Measurements from ENCODE around the gene SRA1. TPM values are rescaled to one million over a fixed set of nuclear protein-coding genes. Genes with fewer than 3 reads are reported as not detected.

The SRA1 gene
- total RNA-seq, 2 donors from 2014 or later = 32.3 to 39.1 TPM

DNA sequence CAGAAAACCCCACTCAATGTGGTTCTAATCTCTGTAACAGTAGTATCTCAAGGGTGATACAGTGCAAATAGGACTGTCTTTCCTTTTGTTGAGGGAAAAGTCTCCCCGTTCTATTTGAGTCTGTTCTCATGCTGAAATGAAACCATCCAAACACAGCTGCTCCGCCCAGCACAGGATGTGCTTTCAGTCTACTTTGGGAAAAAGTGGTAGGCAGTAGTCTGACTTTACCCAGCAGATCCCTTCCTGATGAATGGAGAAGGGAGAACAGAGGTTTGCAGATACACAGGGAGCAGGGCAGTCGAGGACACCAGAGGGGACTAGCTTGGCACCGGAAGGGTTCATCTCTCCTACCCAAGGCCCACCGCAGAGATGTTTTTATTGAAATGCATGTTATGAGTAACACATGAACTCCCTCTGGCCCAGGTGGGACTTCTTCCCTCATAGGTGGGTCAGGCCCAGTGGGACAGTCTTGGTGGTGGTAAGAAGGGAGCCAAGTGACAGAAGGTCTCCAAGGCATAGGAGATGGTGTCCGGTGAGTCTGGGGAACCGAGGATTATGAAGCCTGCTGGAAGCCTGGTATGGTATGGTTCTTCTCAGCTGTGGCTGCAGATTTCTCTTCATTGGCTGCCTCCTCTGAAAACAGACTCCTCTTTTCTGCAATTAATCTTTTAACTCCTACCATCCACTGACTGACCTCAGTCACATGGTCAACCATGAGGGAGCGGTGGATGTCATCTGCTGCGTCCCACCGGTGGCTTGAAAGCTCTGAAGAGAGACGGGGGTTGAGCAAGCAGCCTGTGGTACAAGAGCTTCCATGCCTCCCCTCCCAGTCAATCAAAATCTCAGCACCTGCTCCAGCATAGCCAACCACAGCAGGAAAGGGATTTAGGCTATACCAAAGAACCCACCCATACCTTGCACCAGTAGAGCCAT, 6.9 kb downstream of the SRA1 start:
- peaks cover 23% of the 10 kb centered on the region for H3K4me1 Mint-ChIP-seq
- H3K27me3 Mint-ChIP-seq = no peaks in the 10 kb centered on the region
- H3K27ac Mint-ChIP-seq = peak overlapping the region; percentile 91
- no peaks in the 10 kb centered on the region for H3K9me3 Mint-ChIP-seq
- H3K36me3 Mint-ChIP-seq (ENCODE audit: low read depth) = peaks cover 64% of the 10 kb centered on the region
- H3K4me3 Mint-ChIP-seq = no peak overlapping the region
- ATAC-seq (replicated peaks) = no peak

- Mint-ChIP-seq H3K4me1 (peaks cover 17% of the 10 kb centered on the region), H3K9me3 (no peaks in the 10 kb centered on the region), H3K4me3 (peak overlapping the region; percentile 82), H3K36me3 (ENCODE audit: low read depth) (peaks cover 60% of the 10 kb centered on the region), H3K27me3 (no peaks in the 10 kb centered on the region), H3K27ac (peak overlapping the region; percentile 91)
- ATAC-seq (replicated peaks) = no peak
Measured at GRCh38 chr5:140549237-140550144, 7.8 kb downstream of the SRA1 start.

GRCh38 chr5:140548791-140549190, 8.5 kb downstream of the SRA1 start:
- no peak for ATAC-seq (replicated peaks)
- H3K4me1 Mint-ChIP-seq = peaks cover 10% of the 10 kb centered on the region

DNA sequence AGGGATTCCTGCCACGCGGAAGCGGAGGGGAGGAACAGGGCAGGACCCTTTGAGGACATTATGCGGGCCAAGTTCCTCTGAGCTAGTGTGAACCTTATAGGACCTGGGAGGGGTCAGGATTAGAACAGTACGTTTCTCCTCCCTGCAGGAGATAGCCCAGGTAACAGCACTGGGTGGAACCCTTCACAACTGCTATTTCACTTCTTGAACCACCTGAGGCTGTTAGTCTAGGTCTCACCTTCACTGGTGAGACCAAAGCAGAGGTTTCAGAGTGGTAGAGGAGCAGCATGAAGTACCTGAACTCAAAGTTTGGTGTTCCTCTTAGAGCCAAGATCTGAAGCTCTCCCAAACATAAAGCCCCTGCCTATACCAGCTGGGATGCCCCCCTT, 9.0 kb downstream of the SRA1 start:
- Mint-ChIP-seq H3K36me3 (ENCODE audit: low read depth) (peaks cover 60% of the 10 kb centered on the region), H3K27me3 (no peaks in the 10 kb centered on the region), H3K9me3 (no peaks in the 10 kb centered on the region), H3K27ac (peak overlapping the region; percentile 91), H3K4me3 (peak overlapping the region; percentile 82), H3K4me1 (peaks cover 5% of the 10 kb centered on the region)
- ATAC-seq (replicated peaks) = no peak

More at GRCh38 chr5:140548791-140549190, 8.5 kb downstream of the SRA1 start:
- Mint-ChIP-seq H3K27me3 (no peaks in the 10 kb centered on the region), H3K4me3 (peak overlapping the region; percentile 82), H3K36me3 (ENCODE audit: low read depth) (peaks cover 60% of the 10 kb centered on the region), H3K9me3 (no peaks in the 10 kb centered on the region), H3K27ac (peak overlapping the region; percentile 91)

- ATAC-seq (replicated peaks) = peak; percentile 99
- Mint-ChIP-seq H3K4me1 (no peaks in the 10 kb centered on the region), H3K36me3 (ENCODE audit: low read depth) (peaks cover 58% of the 10 kb centered on the region), H3K27me3 (no peaks in the 10 kb centered on the region), H3K4me3 (peak within 1 kb of the TSS; percentile 82), H3K27ac (peak within 1 kb of the TSS; percentile 91), H3K9me3 (no peaks in the 10 kb centered on the region)
Measured at GRCh38 chr5:140547508-140548299, 9.6 kb downstream of the SRA1 start, which contains the start of gene EIF4EBP3. EIF4EBP3 (plus strand) TSS chr5:140547662; CDS start chr5:140547738, 76 bp downstream.

DNA sequence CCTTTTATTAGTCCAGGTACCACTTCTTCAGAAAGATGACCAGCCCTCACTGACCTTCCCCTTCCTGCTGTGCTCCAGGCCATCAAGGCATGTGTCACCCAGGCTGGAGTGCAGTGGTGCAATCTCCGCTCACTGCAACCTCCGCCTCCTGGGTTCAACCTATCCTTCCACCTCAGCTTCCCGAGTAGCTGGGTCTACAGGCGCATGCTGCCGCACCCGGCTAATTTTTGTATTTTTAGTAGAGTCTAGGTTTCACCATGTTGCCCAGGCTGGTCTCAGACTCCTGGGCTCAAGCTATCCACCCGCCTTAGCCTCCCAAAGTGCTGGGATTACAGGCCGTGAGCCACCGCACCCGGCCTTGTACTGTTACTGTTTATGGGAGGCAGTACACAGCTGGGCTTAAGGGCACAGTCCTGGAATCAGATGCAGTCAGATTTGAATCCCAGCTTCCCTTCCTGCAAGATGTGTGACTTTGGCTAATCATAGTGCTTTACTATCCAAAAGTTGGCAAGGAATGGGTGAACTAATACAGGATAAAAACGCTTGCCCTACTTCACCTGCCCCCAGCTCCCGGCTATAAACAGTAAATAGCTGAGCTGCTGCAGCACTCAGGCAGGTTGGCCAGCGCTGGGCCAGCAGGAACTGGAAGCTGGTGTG, 10.3 kb downstream of the SRA1 start:
- Mint-ChIP-seq H3K4me1 (no peaks in the 10 kb centered on the region), H3K27me3 (no peaks in the 10 kb centered on the region), H3K9me3 (no peaks in the 10 kb centered on the region), H3K36me3 (ENCODE audit: low read depth) (peaks cover 58% of the 10 kb centered on the region), H3K27ac (peak overlapping the region; percentile 91), H3K4me3 (peak overlapping the region; percentile 82)
- no peak for ATAC-seq (replicated peaks)

GRCh38 chr5:140545606-140546005, 11.7 kb downstream of the SRA1 start:
- H3K36me3 Mint-ChIP-seq (ENCODE audit: low read depth) = peaks cover 58% of the 10 kb centered on the region
- no peak for ATAC-seq (replicated peaks)
- H3K4me3 Mint-ChIP-seq = no peak overlapping the region
- no peaks in the 10 kb centered on the region for H3K4me1 Mint-ChIP-seq
- no peak overlapping the region for H3K27ac Mint-ChIP-seq
- H3K27me3 Mint-ChIP-seq = no peaks in the 10 kb centered on the region
- no peaks in the 10 kb centered on the region for H3K9me3 Mint-ChIP-seq

DNA sequence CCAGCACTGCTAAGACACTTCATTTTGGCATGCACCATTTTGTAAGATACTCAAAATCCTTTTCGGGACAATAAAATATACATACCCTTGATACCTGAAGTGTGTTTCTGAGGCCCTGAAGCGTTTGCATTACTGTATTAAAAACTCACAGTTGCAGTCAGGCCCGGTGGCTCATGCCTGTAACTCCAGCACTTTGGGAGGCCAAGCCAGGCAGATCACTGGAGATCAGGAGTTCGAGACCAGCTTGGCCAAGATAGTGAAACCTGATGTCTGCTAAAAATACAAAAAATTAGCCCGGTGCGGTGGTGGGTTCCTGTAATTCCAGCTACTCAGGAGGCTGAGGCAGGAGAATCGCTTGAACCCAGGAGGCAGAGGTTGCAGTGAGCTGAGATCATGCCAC, 12.3 kb downstream of the SRA1 start:
- peaks cover 58% of the 10 kb centered on the region for H3K36me3 Mint-ChIP-seq (ENCODE audit: low read depth)
- ATAC-seq (replicated peaks) = no peak
- H3K27me3 Mint-ChIP-seq = no peaks in the 10 kb centered on the region
- no peaks in the 10 kb centered on the region for H3K9me3 Mint-ChIP-seq
- H3K27ac Mint-ChIP-seq = no peak overlapping the region
- H3K4me3 Mint-ChIP-seq = no peak overlapping the region
- no peaks in the 10 kb centered on the region for H3K4me1 Mint-ChIP-seq

- ATAC-seq (replicated peaks) = no peak
- H3K27me3 Mint-ChIP-seq = no peaks in the 10 kb centered on the region
- no peak overlapping the region for H3K4me3 Mint-ChIP-seq
- no peaks in the 10 kb centered on the region for H3K9me3 Mint-ChIP-seq
- H3K4me1 Mint-ChIP-seq = no peaks in the 10 kb centered on the region
- peaks cover 69% of the 10 kb centered on the region for H3K36me3 Mint-ChIP-seq (ENCODE audit: low read depth)
- H3K27ac Mint-ChIP-seq = no peak overlapping the region
Measured at GRCh38 chr5:140542972-140543371, 14.3 kb downstream of the SRA1 start.

DNA sequence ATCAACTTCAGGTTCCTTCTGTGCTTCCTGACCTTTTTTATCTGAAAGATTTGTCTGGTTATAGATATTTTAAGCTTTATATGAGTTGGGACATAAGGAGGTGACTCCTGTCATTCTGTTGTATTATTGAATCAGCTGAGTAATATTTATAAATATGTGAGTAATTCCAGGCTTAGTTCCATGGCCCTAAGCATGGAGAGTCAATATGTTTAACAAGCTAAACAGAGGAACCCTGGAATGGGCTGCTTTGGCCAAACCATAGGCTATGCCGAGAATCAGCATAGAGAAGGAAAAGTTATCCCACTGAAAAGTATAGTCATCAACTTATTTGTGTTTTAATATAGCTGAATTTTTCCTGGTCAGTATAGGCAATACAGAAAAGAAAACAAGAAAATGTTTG, 17.0 kb downstream of the SRA1 start:
- Mint-ChIP-seq H3K4me3 (no peak overlapping the region), H3K36me3 (ENCODE audit: low read depth) (peaks cover 95% of the 10 kb centered on the region), H3K4me1 (no peaks in the 10 kb centered on the region), H3K9me3 (no peaks in the 10 kb centered on the region), H3K27me3 (no peaks in the 10 kb centered on the region), H3K27ac (no peak overlapping the region)
- ATAC-seq (replicated peaks) = no peak

DNA sequence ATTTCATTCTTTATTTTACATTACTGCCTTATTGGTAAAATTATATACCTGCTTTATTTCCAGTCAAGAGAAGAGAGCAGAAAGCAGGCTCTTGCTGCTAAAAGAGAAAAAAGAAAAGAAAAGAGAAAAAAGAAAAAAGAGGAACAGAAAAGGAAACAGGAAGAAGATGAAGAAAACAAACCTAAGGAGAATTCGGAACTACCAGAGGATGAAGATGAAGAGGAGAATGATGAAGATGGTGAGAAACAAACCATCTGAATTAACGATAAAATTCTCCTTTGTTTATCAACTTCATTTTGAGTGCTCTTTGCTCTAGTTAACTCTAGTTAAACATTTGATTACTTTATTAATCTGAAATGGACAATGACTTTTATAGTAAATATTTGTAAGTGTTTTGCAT, 33.3 kb downstream of the SRA1 start:
- Mint-ChIP-seq H3K9me3 (no peaks in the 10 kb centered on the region), H3K4me1 (no peaks in the 10 kb centered on the region), H3K27ac (peak overlapping the region; percentile 65), H3K27me3 (no peaks in the 10 kb centered on the region), H3K4me3 (no peak overlapping the region), H3K36me3 (ENCODE audit: low read depth) (peaks cover 66% of the 10 kb centered on the region)
- no peak for ATAC-seq (replicated peaks)

DNA sequence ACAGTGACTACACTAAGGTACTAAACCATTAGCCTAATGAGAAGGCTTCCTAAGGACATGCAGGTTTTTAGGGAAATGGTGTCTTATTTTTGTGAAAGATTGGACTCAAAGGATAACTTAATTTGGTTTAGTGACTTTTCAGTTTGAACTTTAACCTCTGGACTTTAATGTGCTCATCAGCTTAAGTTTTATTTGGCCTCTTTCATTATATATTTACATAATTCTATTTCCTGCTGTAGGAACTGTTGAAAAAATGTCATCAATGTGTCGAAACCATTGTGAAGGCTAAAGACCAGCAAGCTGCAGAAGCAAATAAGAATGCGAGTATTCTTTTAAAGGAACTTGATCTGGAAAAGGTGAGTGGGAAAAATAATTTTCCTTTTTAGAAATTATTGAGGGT, 44.1 kb downstream of the SRA1 start:
- peaks cover 82% of the 10 kb centered on the region for H3K36me3 Mint-ChIP-seq (ENCODE audit: low read depth)
- no peaks in the 10 kb centered on the region for H3K4me1 Mint-ChIP-seq
- H3K27ac Mint-ChIP-seq = no peak overlapping the region
- no peaks in the 10 kb centered on the region for H3K9me3 Mint-ChIP-seq
- no peak for ATAC-seq (replicated peaks)
- H3K4me3 Mint-ChIP-seq = no peak overlapping the region
- H3K27me3 Mint-ChIP-seq = no peaks in the 10 kb centered on the region

DNA sequence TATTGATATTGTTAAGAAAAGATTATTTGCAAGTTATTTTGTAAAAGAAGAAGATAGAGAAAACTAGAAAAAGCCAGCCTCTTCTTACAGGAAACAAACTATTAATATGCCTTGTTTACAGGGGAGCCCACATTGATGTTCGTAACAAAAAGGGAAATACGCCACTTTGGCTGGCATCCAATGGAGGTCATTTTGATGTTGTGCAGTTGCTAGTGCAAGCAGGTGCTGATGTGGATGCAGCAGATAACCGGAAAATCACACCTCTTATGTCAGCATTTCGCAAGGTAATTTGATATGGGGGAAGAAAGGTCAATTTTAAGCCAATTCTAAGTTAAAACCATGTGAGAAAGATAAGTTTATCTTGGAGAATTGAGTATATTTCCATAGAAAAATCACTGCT, 47.4 kb downstream of the SRA1 start:
- no peaks in the 10 kb centered on the region for H3K4me1 Mint-ChIP-seq
- H3K27ac Mint-ChIP-seq = no peak overlapping the region
- no peak for ATAC-seq (replicated peaks)
- no peak overlapping the region for H3K4me3 Mint-ChIP-seq
- H3K27me3 Mint-ChIP-seq = no peaks in the 10 kb centered on the region
- no peaks in the 10 kb centered on the region for H3K9me3 Mint-ChIP-seq
- peaks cover 98% of the 10 kb centered on the region for H3K36me3 Mint-ChIP-seq (ENCODE audit: low read depth)
